WTC11 (cell line): Measurements from ENCODE around the gene PLCB3. TPM values are rescaled to one million over a fixed set of nuclear protein-coding genes. Genes with fewer than 3 reads are reported as not detected.

ENCODE experiments used
- ATAC-seq: fragments of 200-7000 bp; cut with Tn5 transposase; 2 replicates; pipeline ENCODE4 v1.10.0; 2021; ENCODE audit warnings: mild to moderate bottlenecking, moderate library complexity
- CTCF ChIA-PET: fragments of 300-600 bp; sonication (Branson Sonifier 250); formaldehyde crosslinking; loops from one replicate; lab custom pipeline; 2021; ENCODE audit warnings: antibody characterized with exemption; lab: Charles Lee
- POLR2A ChIA-PET: fragments of 350-600 bp; sonication (Branson Sonifier 250); formaldehyde crosslinking; loops from one replicate; lab custom pipeline; 2021; ENCODE audit warnings: antibody characterized with exemption; lab: Charles Lee
- DNase-seq: peaks from one replicate; pipeline ENCODE4 v3.0.0; 2021; ENCODE audit warnings: low spot score
- H3K27ac Mint-ChIP-seq: 2 replicates; pipeline ENCODE4 v1.8.0; 2021; ENCODE audit warnings: mixed read lengths
- H3K27me3 Mint-ChIP-seq: 2 replicates; pipeline ENCODE4 v1.8.0; 2021; ENCODE audit warnings: low read depth, mild to moderate bottlenecking, moderate library complexity, mixed read lengths
- H3K36me3 Mint-ChIP-seq: 2 replicates; pipeline ENCODE4 v1.8.0; 2021; ENCODE audit warnings: mixed read lengths
- H3K4me1 Mint-ChIP-seq: 2 replicates; pipeline ENCODE4 v1.8.0; 2022; ENCODE audit warnings: mixed read lengths
- H3K4me3 Mint-ChIP-seq: 2 replicates; pipeline ENCODE4 v1.8.0; 2021; ENCODE audit warnings: mild to moderate bottlenecking, moderate library complexity, mixed read lengths
- H3K9me3 Mint-ChIP-seq: 2 replicates; pipeline ENCODE4 v1.8.0; 2021; ENCODE audit warnings: mixed read lengths
- ELF4 ChIP-seq: sonication (generic); formaldehyde crosslinking; IDR thresholded peaks from 2 replicates; pipeline ENCODE4 v1.8.1; 2022; ENCODE audit warnings: low read depth, mild to moderate bottlenecking, moderate library complexity, missing genetic modification reagents
- GABPB1 ChIP-seq: sonication (generic); formaldehyde crosslinking; IDR thresholded peaks from 2 replicates; pipeline ENCODE4 v1.8.1; 2023; ENCODE audit warnings: mild to moderate bottlenecking, missing genetic modification reagents
- KAT7 ChIP-seq: sonication (generic); formaldehyde crosslinking; IDR thresholded peaks from 2 replicates; pipeline ENCODE4 v1.8.1; 2023; ENCODE audit warnings: missing genetic modification reagents, mild to moderate bottlenecking, borderline replicate concordance
- NR3C1 ChIP-seq: sonication (generic); formaldehyde crosslinking; conservative IDR thresholded peaks from 2 replicates; pipeline ENCODE4 v1.8.1; 2023; ENCODE audit warnings: low read depth, mild to moderate bottlenecking, missing genetic modification reagents
- RELA ChIP-seq: sonication (generic); formaldehyde crosslinking; IDR thresholded peaks from 2 replicates; pipeline ENCODE4 v1.8.1; 2022; ENCODE audit warnings: missing genetic modification reagents, mild to moderate bottlenecking, borderline replicate concordance
- RORB ChIP-seq: fragments of 250-450 bp; sonication (Bioruptor Pico); IDR thresholded peaks from 2 replicates; pipeline ENCODE4 v1.9.0; 2021; ENCODE audit warnings: mild to moderate bottlenecking
- SOX15 ChIP-seq: fragments of 250-450 bp; sonication (Bioruptor Pico); IDR thresholded peaks from 2 replicates; pipeline ENCODE4 v1.9.0; 2021; ENCODE audit warnings: mild to moderate bottlenecking
- TEAD4 ChIP-seq: sonication (generic); formaldehyde crosslinking; IDR thresholded peaks from 2 replicates; pipeline ENCODE4 v1.8.0; 2022; ENCODE audit warnings: mild to moderate bottlenecking, missing genetic modification reagents
- TP53 ChIP-seq: sonication (generic); formaldehyde crosslinking; IDR thresholded peaks from 2 replicates; pipeline ENCODE4 v1.8.1; 2023; ENCODE audit warnings: mild to moderate bottlenecking, missing genetic modification reagents
- ZNF232 ChIP-seq: sonication (generic); formaldehyde crosslinking; IDR thresholded peaks from 2 replicates; pipeline ENCODE4 v1.8.0; 2022; ENCODE audit warnings: mild to moderate bottlenecking, missing genetic modification reagents
- ZNF396 ChIP-seq: fragments of 250-450 bp; sonication (Bioruptor Pico); IDR thresholded peaks from 2 replicates; pipeline ENCODE4 v1.8.0; 2021; ENCODE audit warnings: mild to moderate bottlenecking, moderate library complexity, borderline replicate concordance
- total RNA-seq: library from RNA; stranded (reverse); gene quantifications from 3 replicates; pipeline ENCODE4 v1.2.3, GENCODE V29; 2021
- TF ChIP-seq, protein P1 (sequence below): sonication (generic); formaldehyde crosslinking; IDR thresholded peaks from 2 replicates; pipeline ENCODE4 v1.8.0; 2022; ENCODE audit warnings: mild to moderate bottlenecking, missing genetic modification reagents
- TF ChIP-seq, protein P2 (sequence below): sonication (generic); formaldehyde crosslinking; IDR thresholded peaks from 2 replicates; pipeline ENCODE4 v1.8.0; 2022; ENCODE audit warnings: missing genetic modification reagents
- TF ChIP-seq, protein P3 (sequence below): fragments of 250-450 bp; sonication (Bioruptor Pico); IDR thresholded peaks from 2 replicates; pipeline ENCODE4 v1.8.0; 2021; ENCODE audit warnings: mild to moderate bottlenecking
- TF ChIP-seq, protein P4 (sequence below): fragments of 250-450 bp; sonication (Bioruptor Pico); IDR thresholded peaks from 2 replicates; pipeline ENCODE4 v1.9.0; 2021; ENCODE audit warnings: mild to moderate bottlenecking
- TF ChIP-seq, protein P5 (sequence below): sonication (generic); formaldehyde crosslinking; IDR thresholded peaks from 2 replicates; pipeline ENCODE4 v1.8.1; 2022; ENCODE audit warnings: low read depth, missing genetic modification reagents, borderline replicate concordance
- TF ChIP-seq, protein P6 (sequence below): fragments of 250-450 bp; sonication (Bioruptor Pico); IDR thresholded peaks from 2 replicates; pipeline ENCODE4 v1.9.0; 2021; ENCODE audit warnings: mild to moderate bottlenecking
- TF ChIP-seq, protein P7 (sequence below): sonication (generic); formaldehyde crosslinking; IDR thresholded peaks from 2 replicates; pipeline ENCODE4 v1.8.0; 2022; ENCODE audit warnings: mild to moderate bottlenecking, missing genetic modification reagents
- TF ChIP-seq, protein P8 (sequence below): sonication (generic); formaldehyde crosslinking; IDR thresholded peaks from 2 replicates; pipeline ENCODE4 v1.8.1; 2023; ENCODE audit warnings: mild to moderate bottlenecking, missing genetic modification reagents, moderate library complexity

Gene PLCB3
- total RNA-seq, 1 experiment from 2014 or later = 97.4 TPM

DNA sequence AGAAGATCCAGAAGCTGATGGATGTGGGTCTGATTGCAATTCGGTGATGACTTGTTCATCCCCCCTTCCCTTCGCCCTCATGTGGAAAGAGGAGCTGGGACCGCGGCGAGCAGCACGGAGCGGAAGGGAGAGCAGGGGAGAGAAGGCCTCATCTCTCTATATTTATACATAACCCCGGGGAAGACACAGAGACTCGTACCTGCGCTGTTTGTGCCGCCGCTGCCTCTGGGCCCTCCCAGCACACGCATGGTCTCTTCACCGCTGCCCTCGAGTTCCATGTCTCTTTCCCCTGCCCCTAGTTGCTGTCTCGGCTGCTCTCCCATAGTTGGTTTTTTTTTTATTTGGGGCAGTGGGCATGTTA is 47.3 kb upstream of the PLCB3 start:
- TF ChIP-seq, protein P1, sequence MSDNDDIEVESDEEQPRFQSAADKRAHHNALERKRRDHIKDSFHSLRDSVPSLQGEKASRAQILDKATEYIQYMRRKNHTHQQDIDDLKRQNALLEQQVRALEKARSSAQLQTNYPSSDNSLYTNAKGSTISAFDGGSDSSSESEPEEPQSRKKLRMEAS = no peak
- TF ChIP-seq, protein P2, sequence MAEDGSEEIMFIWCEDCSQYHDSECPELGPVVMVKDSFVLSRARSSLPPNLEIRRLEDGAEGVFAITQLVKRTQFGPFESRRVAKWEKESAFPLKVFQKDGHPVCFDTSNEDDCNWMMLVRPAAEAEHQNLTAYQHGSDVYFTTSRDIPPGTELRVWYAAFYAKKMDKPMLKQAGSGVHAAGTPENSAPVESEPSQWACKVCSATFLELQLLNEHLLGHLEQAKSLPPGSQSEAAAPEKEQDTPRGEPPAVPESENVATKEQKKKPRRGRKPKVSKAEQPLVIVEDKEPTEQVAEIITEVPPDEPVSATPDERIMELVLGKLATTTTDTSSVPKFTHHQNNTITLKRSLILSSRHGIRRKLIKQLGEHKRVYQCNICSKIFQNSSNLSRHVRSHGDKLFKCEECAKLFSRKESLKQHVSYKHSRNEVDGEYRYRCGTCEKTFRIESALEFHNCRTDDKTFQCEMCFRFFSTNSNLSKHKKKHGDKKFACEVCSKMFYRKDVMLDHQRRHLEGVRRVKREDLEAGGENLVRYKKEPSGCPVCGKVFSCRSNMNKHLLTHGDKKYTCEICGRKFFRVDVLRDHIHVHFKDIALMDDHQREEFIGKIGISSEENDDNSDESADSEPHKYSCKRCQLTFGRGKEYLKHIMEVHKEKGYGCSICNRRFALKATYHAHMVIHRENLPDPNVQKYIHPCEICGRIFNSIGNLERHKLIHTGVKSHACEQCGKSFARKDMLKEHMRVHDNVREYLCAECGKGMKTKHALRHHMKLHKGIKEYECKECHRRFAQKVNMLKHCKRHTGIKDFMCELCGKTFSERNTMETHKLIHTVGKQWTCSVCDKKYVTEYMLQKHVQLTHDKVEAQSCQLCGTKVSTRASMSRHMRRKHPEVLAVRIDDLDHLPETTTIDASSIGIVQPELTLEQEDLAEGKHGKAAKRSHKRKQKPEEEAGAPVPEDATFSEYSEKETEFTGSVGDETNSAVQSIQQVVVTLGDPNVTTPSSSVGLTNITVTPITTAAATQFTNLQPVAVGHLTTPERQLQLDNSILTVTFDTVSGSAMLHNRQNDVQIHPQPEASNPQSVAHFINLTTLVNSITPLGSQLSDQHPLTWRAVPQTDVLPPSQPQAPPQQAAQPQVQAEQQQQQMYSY (CRISPR knock-in tag) = no peak
- TF ChIP-seq, protein P3, sequence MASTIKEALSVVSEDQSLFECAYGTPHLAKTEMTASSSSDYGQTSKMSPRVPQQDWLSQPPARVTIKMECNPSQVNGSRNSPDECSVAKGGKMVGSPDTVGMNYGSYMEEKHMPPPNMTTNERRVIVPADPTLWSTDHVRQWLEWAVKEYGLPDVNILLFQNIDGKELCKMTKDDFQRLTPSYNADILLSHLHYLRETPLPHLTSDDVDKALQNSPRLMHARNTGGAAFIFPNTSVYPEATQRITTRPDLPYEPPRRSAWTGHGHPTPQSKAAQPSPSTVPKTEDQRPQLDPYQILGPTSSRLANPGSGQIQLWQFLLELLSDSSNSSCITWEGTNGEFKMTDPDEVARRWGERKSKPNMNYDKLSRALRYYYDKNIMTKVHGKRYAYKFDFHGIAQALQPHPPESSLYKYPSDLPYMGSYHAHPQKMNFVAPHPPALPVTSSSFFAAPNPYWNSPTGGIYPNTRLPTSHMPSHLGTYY (CRISPR knock-in tag) = no peak
- TF ChIP-seq, protein P4, sequence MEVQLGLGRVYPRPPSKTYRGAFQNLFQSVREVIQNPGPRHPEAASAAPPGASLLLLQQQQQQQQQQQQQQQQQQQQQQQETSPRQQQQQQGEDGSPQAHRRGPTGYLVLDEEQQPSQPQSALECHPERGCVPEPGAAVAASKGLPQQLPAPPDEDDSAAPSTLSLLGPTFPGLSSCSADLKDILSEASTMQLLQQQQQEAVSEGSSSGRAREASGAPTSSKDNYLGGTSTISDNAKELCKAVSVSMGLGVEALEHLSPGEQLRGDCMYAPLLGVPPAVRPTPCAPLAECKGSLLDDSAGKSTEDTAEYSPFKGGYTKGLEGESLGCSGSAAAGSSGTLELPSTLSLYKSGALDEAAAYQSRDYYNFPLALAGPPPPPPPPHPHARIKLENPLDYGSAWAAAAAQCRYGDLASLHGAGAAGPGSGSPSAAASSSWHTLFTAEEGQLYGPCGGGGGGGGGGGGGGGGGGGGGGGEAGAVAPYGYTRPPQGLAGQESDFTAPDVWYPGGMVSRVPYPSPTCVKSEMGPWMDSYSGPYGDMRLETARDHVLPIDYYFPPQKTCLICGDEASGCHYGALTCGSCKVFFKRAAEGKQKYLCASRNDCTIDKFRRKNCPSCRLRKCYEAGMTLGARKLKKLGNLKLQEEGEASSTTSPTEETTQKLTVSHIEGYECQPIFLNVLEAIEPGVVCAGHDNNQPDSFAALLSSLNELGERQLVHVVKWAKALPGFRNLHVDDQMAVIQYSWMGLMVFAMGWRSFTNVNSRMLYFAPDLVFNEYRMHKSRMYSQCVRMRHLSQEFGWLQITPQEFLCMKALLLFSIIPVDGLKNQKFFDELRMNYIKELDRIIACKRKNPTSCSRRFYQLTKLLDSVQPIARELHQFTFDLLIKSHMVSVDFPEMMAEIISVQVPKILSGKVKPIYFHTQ (CRISPR knock-in tag) = no peak
- TF ChIP-seq, protein P5, sequence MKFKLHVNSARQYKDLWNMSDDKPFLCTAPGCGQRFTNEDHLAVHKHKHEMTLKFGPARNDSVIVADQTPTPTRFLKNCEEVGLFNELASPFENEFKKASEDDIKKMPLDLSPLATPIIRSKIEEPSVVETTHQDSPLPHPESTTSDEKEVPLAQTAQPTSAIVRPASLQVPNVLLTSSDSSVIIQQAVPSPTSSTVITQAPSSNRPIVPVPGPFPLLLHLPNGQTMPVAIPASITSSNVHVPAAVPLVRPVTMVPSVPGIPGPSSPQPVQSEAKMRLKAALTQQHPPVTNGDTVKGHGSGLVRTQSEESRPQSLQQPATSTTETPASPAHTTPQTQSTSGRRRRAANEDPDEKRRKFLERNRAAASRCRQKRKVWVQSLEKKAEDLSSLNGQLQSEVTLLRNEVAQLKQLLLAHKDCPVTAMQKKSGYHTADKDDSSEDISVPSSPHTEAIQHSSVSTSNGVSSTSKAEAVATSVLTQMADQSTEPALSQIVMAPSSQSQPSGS (CRISPR knock-in tag) = no peak
- TF ChIP-seq, protein P6, sequence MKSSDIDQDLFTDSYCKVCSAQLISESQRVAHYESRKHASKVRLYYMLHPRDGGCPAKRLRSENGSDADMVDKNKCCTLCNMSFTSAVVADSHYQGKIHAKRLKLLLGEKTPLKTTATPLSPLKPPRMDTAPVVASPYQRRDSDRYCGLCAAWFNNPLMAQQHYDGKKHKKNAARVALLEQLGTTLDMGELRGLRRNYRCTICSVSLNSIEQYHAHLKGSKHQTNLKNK (CRISPR knock-in tag) = no peak
- TF ChIP-seq ZNF396 (CRISPR knock-in tag) (no peak), ZNF232 (CRISPR knock-in tag) (no peak), GABPB1 (CRISPR knock-in tag) (no peak), KAT7 (CRISPR knock-in tag) (no peak), TP53 (CRISPR knock-in tag) (no peak), SOX15 (CRISPR knock-in tag) (no peak), NR3C1 (CRISPR knock-in tag) (no peak), TEAD4 (CRISPR knock-in tag) (no peak), RORB (no peak), ELF4 (CRISPR knock-in tag) (no peak), RELA (CRISPR knock-in tag) (no peak)
- TF ChIP-seq, protein P7, sequence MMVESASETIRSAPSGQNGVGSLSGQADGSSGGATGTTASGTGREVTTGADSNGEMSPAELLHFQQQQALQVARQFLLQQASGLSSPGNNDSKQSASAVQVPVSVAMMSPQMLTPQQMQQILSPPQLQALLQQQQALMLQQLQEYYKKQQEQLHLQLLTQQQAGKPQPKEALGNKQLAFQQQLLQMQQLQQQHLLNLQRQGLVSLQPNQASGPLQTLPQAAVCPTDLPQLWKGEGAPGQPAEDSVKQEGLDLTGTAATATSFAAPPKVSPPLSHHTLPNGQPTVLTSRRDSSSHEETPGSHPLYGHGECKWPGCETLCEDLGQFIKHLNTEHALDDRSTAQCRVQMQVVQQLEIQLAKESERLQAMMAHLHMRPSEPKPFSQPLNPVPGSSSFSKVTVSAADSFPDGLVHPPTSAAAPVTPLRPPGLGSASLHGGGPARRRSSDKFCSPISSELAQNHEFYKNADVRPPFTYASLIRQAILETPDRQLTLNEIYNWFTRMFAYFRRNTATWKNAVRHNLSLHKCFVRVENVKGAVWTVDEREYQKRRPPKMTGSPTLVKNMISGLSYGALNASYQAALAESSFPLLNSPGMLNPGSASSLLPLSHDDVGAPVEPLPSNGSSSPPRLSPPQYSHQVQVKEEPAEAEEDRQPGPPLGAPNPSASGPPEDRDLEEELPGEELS (CRISPR knock-in tag) = no peak
- TF ChIP-seq, protein P8, sequence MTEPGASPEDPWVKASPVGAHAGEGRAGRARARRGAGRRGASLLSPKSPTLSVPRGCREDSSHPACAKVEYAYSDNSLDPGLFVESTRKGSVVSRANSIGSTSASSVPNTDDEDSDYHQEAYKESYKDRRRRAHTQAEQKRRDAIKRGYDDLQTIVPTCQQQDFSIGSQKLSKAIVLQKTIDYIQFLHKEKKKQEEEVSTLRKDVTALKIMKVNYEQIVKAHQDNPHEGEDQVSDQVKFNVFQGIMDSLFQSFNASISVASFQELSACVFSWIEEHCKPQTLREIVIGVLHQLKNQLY (CRISPR knock-in tag) = no peak
- TF ChIP-seq, all 79 proteins: peak for 0
- no peaks in the 10 kb centered on the region for H3K9me3 Mint-ChIP-seq
- H3K27me3 Mint-ChIP-seq = no peaks in the 10 kb centered on the region
- DNase-seq (no peak), ATAC-seq (no peak)
- H3K4me3 Mint-ChIP-seq = no peak overlapping the region
- POLR2A ChIA-PET = interaction anchor here (0.9 to 1.1 kb wide), 3 partner anchors 13 to 37 kb away, joined by 3 read pairs; partner anchors contain the start of gene FKBP2
- H3K27ac Mint-ChIP-seq = peak overlapping the region; percentile 88; the same call in 1 of the 2 replicates
- CTCF ChIA-PET = interaction anchor here (0.6 to 5.4 kb wide), 45 partner anchors 10 to 286 kb away, joined by 3 to 76 read pairs (median 5); partner anchors contain the start of genes BAD, FKBP2, NUDT22 and PLCB3
- peaks cover 52% of the 10 kb centered on the region for H3K36me3 Mint-ChIP-seq
- H3K4me1 Mint-ChIP-seq = peaks cover 6% of the 10 kb centered on the region
